Tibial nerve (tissue), 4 donors: ENCODE data around the gene METTL25B. TPM values are rescaled to one million over a fixed set of nuclear protein-coding genes. Genes with fewer than 3 reads are reported as not detected.
A peak's percentile ranks its signal among the peaks of the same experiment; 100 is the strongest.

Experiments
- DNase-seq, 2 donors: peaks; one replicate each; pipeline ENCODE4 v3.0.0-alpha.2; 2019; ENCODE audit warnings: low spot score in 2 of 2
- H3K27ac ChIP-seq, 4 donors: fragments of 200-600 bp; sonication (generic) in 3 of 4; one replicate each; pipeline ENCODE4 v1.5.1; 2017 to 2019; ENCODE audit warnings: mild to moderate bottlenecking in 1 of 4
- H3K27me3 ChIP-seq, 2 donors: fragments of 200-600 bp; sonication (generic) in 1 of 2; one replicate each; pipeline versions ENCODE4 v1.5.1 to v1.6.0; 2017 to 2019
- H3K36me3 ChIP-seq, 3 donors: fragments of 200-600 bp; sonication (generic); one replicate each; pipeline ENCODE4 v1.5.1; 2018 to 2019
- H3K4me1 ChIP-seq, 4 donors: fragments of 200-600 bp; sonication (generic) in 3 of 4; one replicate each; pipeline ENCODE4 v1.5.1; 2017 to 2019
- H3K4me3 ChIP-seq, 4 donors: fragments of 200-600 bp; sonication (generic) in 3 of 4; one replicate each; pipeline ENCODE4 v1.5.1; 2017 to 2019; ENCODE audit warnings: mild to moderate bottlenecking in 1 of 4, moderate library complexity in 1 of 4
- H3K9me3 ChIP-seq, 4 donors: fragments of 200-600 bp; sonication (generic) in 3 of 4; one replicate each; pipeline ENCODE4 v1.5.1; 2017 to 2019
- CTCF ChIP-seq, 5 experiments: fragments of 200-600 bp in 3 of 5; fragments of 450-650 bp in 2 of 5; sonication (generic) in 3 of 5; IDR thresholded peaks; one replicate each; pipeline ENCODE4 v1.5.1; 2016 to 2019; ENCODE audit warnings: antibody characterized with exemption in 5 of 5, mild to moderate bottlenecking in 3 of 5, moderate library complexity in 2 of 5
- EP300 ChIP-seq, 2 donors: sonication (generic); formaldehyde crosslinking; IDR thresholded peaks; one replicate each; pipeline ENCODE4 v1.6.1; 2017; ENCODE audit warnings: antibody characterized with exemption in 2 of 2, mild to moderate bottlenecking in 1 of 2
- POLR2A ChIP-seq, 2 donors: fragments of 450-650 bp; IDR thresholded peaks; one replicate each; pipeline ENCODE4 v1.6.1; 2017; ENCODE audit warnings: antibody characterized with exemption in 2 of 2, mild to moderate bottlenecking in 2 of 2, moderate library complexity in 2 of 2
- WGBS, 2 donors: methylation state at CpG; one replicate each; pipeline ENCODE4 v1.1.5; 2018; 5-methylcytosine and 5-hydroxymethylcytosine counted together
- total RNA-seq, 4 donors: library from RNA; depleted of rRNA; stranded (reverse); fragments of >200 nt; gene quantifications; one replicate each; pipeline ENCODE4 v1.1.0, GENCODE V29; 2016

Gene METTL25B
- total RNA-seq, 4 donors from 2014 or later: 36.5 to 50.1 (median 46.0) TPM

- TF ChIP-seq EP300 (IDR thresholded peaks at IDR 0.05) (no peak), POLR2A (IDR thresholded peaks at IDR 0.05) (no peak), CTCF (IDR thresholded peaks at IDR 0.05) (no peak)
- Histone ChIP-seq H3K4me1 (peaks cover 0 to 70% (median 32%) of the 10 kb centered on the region in 4 donors), H3K4me3 (no peak overlapping the region), H3K36me3 (peaks cover 0 to 44% (median 15%) of the 10 kb centered on the region in 3 donors), H3K9me3 (no peaks in the 10 kb centered on the region), H3K27ac (peak overlapping the region in 1 of 4 donors; percentile 90), H3K27me3 (no peaks in the 10 kb centered on the region)
- no peak for DNase-seq
- 84 to 95% methylated on average over 4 of the region's 4 CpGs for WGBS, 2 donors
These were observed 14.5 kb downstream of the METTL25B start for GRCh38 chr1:156742801-156743200.

GRCh38 chr1:156743367-156744302 lies 15.4 kb downstream of the METTL25B start:
- peak overlapping the region in 2 of 4 donors; percentile 28 to 97 for H3K27ac ChIP-seq
- TF ChIP-seq CTCF (IDR thresholded peaks at IDR 0.05): no peak
- TF ChIP-seq POLR2A (IDR thresholded peaks at IDR 0.05): no peak
- TF ChIP-seq EP300 (IDR thresholded peaks at IDR 0.05): no peak
- DNase-seq: no peak
- H3K4me1 ChIP-seq: peaks cover 0 to 78% (median 41%) of the 10 kb centered on the region in 4 donors
- no peak overlapping the region for H3K4me3 ChIP-seq
- no peaks in the 10 kb centered on the region for H3K27me3 ChIP-seq
- H3K36me3 ChIP-seq: peaks cover 0 to 36% (median 15%) of the 10 kb centered on the region in 3 donors
- 73 to 74% methylated on average over 14 of the region's 14 CpGs for WGBS, 2 donors
- no peaks in the 10 kb centered on the region for H3K9me3 ChIP-seq

GRCh38 chr1:156744344-156744743 lies 16.1 kb downstream of the METTL25B start:
- peaks cover 0 to 78% (median 48%) of the 10 kb centered on the region in 4 donors for H3K4me1 ChIP-seq
- no peaks in the 10 kb centered on the region for H3K9me3 ChIP-seq
- TF ChIP-seq CTCF (IDR thresholded peaks at IDR 0.05) (no peak), POLR2A (IDR thresholded peaks at IDR 0.05) (no peak), EP300 (IDR thresholded peaks at IDR 0.05) (no peak)
- WGBS, 2 donors: 68 to 71% methylated on average over 4 to 12 of the region's 12 CpGs
- DNase-seq: no peak
- H3K4me3 ChIP-seq: no peak overlapping the region
- no peaks in the 10 kb centered on the region for H3K27me3 ChIP-seq
- H3K36me3 ChIP-seq: peaks cover 0 to 36% (median 15%) of the 10 kb centered on the region in 3 donors
- peak overlapping the region in 2 of 4 donors; percentile 97 to 100 for H3K27ac ChIP-seq

DNA sequence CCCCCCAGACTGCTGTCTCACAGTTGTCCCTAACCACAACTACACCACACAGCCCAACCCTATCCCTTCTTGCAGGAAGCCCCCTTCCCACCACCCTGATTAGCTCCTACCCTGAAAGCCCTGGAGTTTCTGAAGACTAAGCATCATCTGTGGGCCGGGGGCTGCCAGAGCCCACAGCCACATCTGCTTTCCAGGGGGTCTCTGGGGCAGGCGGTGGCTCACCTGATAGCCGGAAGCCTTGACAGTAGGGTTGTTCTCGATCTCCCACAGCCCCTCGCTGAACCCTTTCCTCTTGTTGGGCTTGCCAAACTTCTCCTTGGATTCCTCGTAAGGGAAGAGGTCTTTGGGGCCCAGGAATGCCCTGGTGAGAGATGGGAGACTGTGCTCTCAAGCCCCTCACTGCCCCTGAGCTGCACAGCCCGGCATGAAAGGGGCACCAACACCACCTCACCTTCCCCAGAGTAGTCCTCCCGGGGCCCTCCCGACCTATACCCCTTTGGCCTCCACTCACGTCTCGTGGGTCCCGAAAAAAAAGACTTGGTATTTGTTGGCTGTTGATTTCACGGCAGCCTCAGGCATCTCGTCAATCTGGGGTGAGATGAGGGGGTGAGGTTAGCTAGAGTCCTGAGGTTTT lies 16.6 kb downstream of the METTL25B start:
- H3K27me3 ChIP-seq: no peaks in the 10 kb centered on the region
- DNase-seq: no peak
- H3K27ac ChIP-seq: peak overlapping the region; percentile 23 to 100 (median 96)
- TF ChIP-seq CTCF (IDR thresholded peaks at IDR 0.05) (no peak), POLR2A (IDR thresholded peaks at IDR 0.05) (no peak), EP300 (IDR thresholded peaks at IDR 0.05) (no peak)
- no peak overlapping the region for H3K4me3 ChIP-seq
- H3K36me3 ChIP-seq: peaks cover 0 to 36% (median 15%) of the 10 kb centered on the region in 3 donors
- no peaks in the 10 kb centered on the region for H3K9me3 ChIP-seq
- peaks cover 0 to 78% (median 52%) of the 10 kb centered on the region in 4 donors for H3K4me1 ChIP-seq
- 75% methylated on average over 14 of the region's 14 CpGs for WGBS, 2 donors
